ENCODE measurements around the gene HJURP. TPM values are rescaled to one million over a fixed set of nuclear protein-coding genes. Genes with fewer than 3 reads are reported as not detected.
A peak's percentile ranks its signal among the peaks of the same experiment; 100 is the strongest.

HJURP gene
- total RNA-seq, 1 experiment from 2014 or later = 73.2 TPM

GRCh38 chr2:233831861-233832260 lies 22.5 kb downstream of the HJURP start:
- Histone ChIP-seq H3K27me3 (replicated peaks) (no peaks in the 10 kb centered on the region), H3K36me3 (peaks cover 32% of the 10 kb centered on the region), H3K4me3 (no peak overlapping the region), H3K4me1 (replicated peaks) (peaks cover 20% of the 10 kb centered on the region), H3K9me3 (replicated peaks) (no peaks in the 10 kb centered on the region), H3K27ac (no peak overlapping the region)
- DNase-seq (ENCODE audit: low read depth in 1 of 2, low spot score in 2 of 2) = no peak

GRCh38 chr2:233831011-233831721 lies 23.2 kb downstream of the HJURP start:
- H3K27me3 ChIP-seq (replicated peaks) = no peaks in the 10 kb centered on the region
- H3K4me1 ChIP-seq (replicated peaks) = peaks cover 19% of the 10 kb centered on the region
- H3K36me3 ChIP-seq = peaks cover 26% of the 10 kb centered on the region
- H3K9me3 ChIP-seq (replicated peaks) = no peaks in the 10 kb centered on the region
- no peak overlapping the region for H3K27ac ChIP-seq
- no peak overlapping the region for H3K4me3 ChIP-seq
- peak in 1 of 2 experiments; percentile 45 for DNase-seq (ENCODE audit: low read depth in 1 of 2, low spot score in 2 of 2)

GRCh38 chr2:233830111-233830802 lies 24.1 kb downstream of the HJURP start:
- no peaks in the 10 kb centered on the region for H3K9me3 ChIP-seq (replicated peaks)
- H3K27me3 ChIP-seq (replicated peaks) = no peaks in the 10 kb centered on the region
- peak in 1 of 2 experiments; percentile 36 for DNase-seq (ENCODE audit: low read depth in 1 of 2, low spot score in 2 of 2)
- H3K36me3 ChIP-seq = peaks cover 16% of the 10 kb centered on the region
- H3K4me3 ChIP-seq = no peak overlapping the region
- H3K27ac ChIP-seq = no peak overlapping the region
- peaks cover 19% of the 10 kb centered on the region for H3K4me1 ChIP-seq (replicated peaks)

- Histone ChIP-seq H3K4me3 (no peak overlapping the region), H3K27ac (no peak overlapping the region), H3K4me1 (replicated peaks) (peaks cover 17% of the 10 kb centered on the region), H3K36me3 (peaks cover 8% of the 10 kb centered on the region), H3K27me3 (replicated peaks) (no peaks in the 10 kb centered on the region), H3K9me3 (replicated peaks) (no peaks in the 10 kb centered on the region)
- peak in 1 of 2 experiments; percentile 31 for DNase-seq (ENCODE audit: low read depth in 1 of 2, low spot score in 2 of 2)
Measured at GRCh38 chr2:233829193-233830110, 24.9 kb downstream of the HJURP start.

GRCh38 chr2:233828546-233829192 lies 25.7 kb downstream of the HJURP start:
- Histone ChIP-seq H3K36me3 (peaks cover under 1% of the 10 kb centered on the region), H3K4me3 (no peak overlapping the region), H3K9me3 (replicated peaks) (no peaks in the 10 kb centered on the region), H3K4me1 (replicated peaks) (peaks cover 10% of the 10 kb centered on the region), H3K27me3 (replicated peaks) (no peaks in the 10 kb centered on the region), H3K27ac (no peak overlapping the region)
- DNase-seq (ENCODE audit: low read depth in 1 of 2, low spot score in 2 of 2) = peak in 1 of 2 experiments; percentile 32

- no peak for DNase-seq (ENCODE audit: low read depth in 1 of 2, low spot score in 2 of 2)
- H3K36me3 ChIP-seq = no peaks in the 10 kb centered on the region
- H3K27me3 ChIP-seq (replicated peaks) = no peaks in the 10 kb centered on the region
- no peaks in the 10 kb centered on the region for H3K9me3 ChIP-seq (replicated peaks)
- H3K4me3 ChIP-seq = no peak overlapping the region
- H3K4me1 ChIP-seq (replicated peaks) = no peaks in the 10 kb centered on the region
- no peak overlapping the region for H3K27ac ChIP-seq
Measured at GRCh38 chr2:233824373-233824772, 30.0 kb downstream of the HJURP start.

GRCh38 chr2:233823731-233824121 lies 30.6 kb downstream of the HJURP start:
- H3K9me3 ChIP-seq (replicated peaks) = no peaks in the 10 kb centered on the region
- DNase-seq (ENCODE audit: low read depth in 1 of 2, low spot score in 2 of 2) = peak in 1 of 2 experiments; percentile 29
- no peak overlapping the region for H3K4me3 ChIP-seq
- H3K36me3 ChIP-seq = no peaks in the 10 kb centered on the region
- no peaks in the 10 kb centered on the region for H3K4me1 ChIP-seq (replicated peaks)
- H3K27ac ChIP-seq = no peak overlapping the region
- H3K27me3 ChIP-seq (replicated peaks) = no peaks in the 10 kb centered on the region

GRCh38 chr2:233822781-233823730 lies 31.3 kb downstream of the HJURP start:
- DNase-seq (ENCODE audit: low read depth in 1 of 2, low spot score in 2 of 2) = peak in 1 of 2 experiments; percentile 36
- H3K27me3 ChIP-seq (replicated peaks) = no peaks in the 10 kb centered on the region

GRCh38 chr2:233822101-233822771 lies 32.1 kb downstream of the HJURP start:
- Histone ChIP-seq H3K4me3 (no peak overlapping the region), H3K36me3 (no peaks in the 10 kb centered on the region), H3K9me3 (replicated peaks) (no peaks in the 10 kb centered on the region; the same call in 1 of the 2 replicates)

More at GRCh38 chr2:233822781-233823730, 31.3 kb downstream of the HJURP start:
- no peaks in the 10 kb centered on the region for H3K9me3 ChIP-seq (replicated peaks)
- no peak overlapping the region for H3K4me3 ChIP-seq
- no peak overlapping the region for H3K27ac ChIP-seq
- H3K36me3 ChIP-seq = no peaks in the 10 kb centered on the region
- H3K4me1 ChIP-seq (replicated peaks) = no peaks in the 10 kb centered on the region

GRCh38 chr2:233821709-233822100 lies 32.6 kb downstream of the HJURP start:
- H3K4me1 ChIP-seq (replicated peaks) = peaks cover 4% of the 10 kb centered on the region
- no peaks in the 10 kb centered on the region for H3K27me3 ChIP-seq (replicated peaks)
- no peak for DNase-seq (ENCODE audit: low read depth in 1 of 2, low spot score in 2 of 2)
- no peak overlapping the region for H3K4me3 ChIP-seq
- H3K9me3 ChIP-seq (replicated peaks) = no peaks in the 10 kb centered on the region; the same call in 1 of the 2 replicates
- H3K27ac ChIP-seq = no peak overlapping the region
- H3K36me3 ChIP-seq = no peaks in the 10 kb centered on the region

More at GRCh38 chr2:233822101-233822771, 32.1 kb downstream of the HJURP start:
- Histone ChIP-seq H3K27me3 (replicated peaks) (no peaks in the 10 kb centered on the region), H3K27ac (no peak overlapping the region), H3K4me1 (replicated peaks) (no peaks in the 10 kb centered on the region)
- peak in 1 of 2 experiments; percentile 41 for DNase-seq (ENCODE audit: low read depth in 1 of 2, low spot score in 2 of 2)

GRCh38 chr2:233821196-233821595 lies 33.1 kb downstream of the HJURP start:
- Histone ChIP-seq H3K27ac (no peak overlapping the region), H3K36me3 (no peaks in the 10 kb centered on the region), H3K27me3 (replicated peaks) (no peaks in the 10 kb centered on the region), H3K4me3 (no peak overlapping the region), H3K9me3 (replicated peaks) (no peaks in the 10 kb centered on the region; the same call in 1 of the 2 replicates), H3K4me1 (replicated peaks) (peaks cover 9% of the 10 kb centered on the region)
- DNase-seq (ENCODE audit: low read depth in 1 of 2, low spot score in 2 of 2) = no peak

- Histone ChIP-seq H3K9me3 (replicated peaks) (no peaks in the 10 kb centered on the region; the same call in 1 of the 2 replicates), H3K27me3 (replicated peaks) (no peaks in the 10 kb centered on the region), H3K36me3 (no peaks in the 10 kb centered on the region), H3K4me1 (replicated peaks) (peaks cover 10% of the 10 kb centered on the region), H3K27ac (no peak overlapping the region), H3K4me3 (no peak overlapping the region)
- DNase-seq (ENCODE audit: low read depth in 1 of 2, low spot score in 2 of 2) = no peak
Measured at GRCh38 chr2:233820774-233821105, 33.6 kb downstream of the HJURP start.
